HepG2 (cell line): ENCODE results near the gene DLEC1. TPM values are rescaled to one million over a fixed set of nuclear protein-coding genes. Genes with fewer than 3 reads are reported as not detected.
A peak's percentile ranks its signal among the peaks of the same experiment; 100 is the strongest.

Source experiments
- ATAC-seq: fragments of 200-7000 bp; cut with Tn5 transposase; 3 replicates; pipeline ENCODE4 v1.9.1; 2020; ENCODE audit warnings: mild to moderate bottlenecking, moderate library complexity
- BruUV-seq: library from RNA; stranded (reverse); fragments of 400-500 nt; replicated peaks from 2 replicates; lab custom pipeline; 2021; lab: Mats Ljungman, UMichigan
- CTCF ChIA-PET: fragments of 300-600 bp; formaldehyde crosslinking; extraction: SDS; loops from one replicate; lab custom pipeline; 2021; ENCODE audit warnings: low total read pairs, inconsistent platforms, low intra/inter-chr PET ratio; lab: Yijun Ruan, JAX
- POLR2A ChIA-PET: fragments of 350-600 bp; sonication (Branson Sonifier 250); formaldehyde crosslinking; loops from one replicate; lab custom pipeline; 2020; ENCODE audit warnings: antibody characterized with exemption, inconsistent platforms; lab: Yijun Ruan, JAX
- DNase-seq: peaks from one replicate; pipeline ENCODE4 v3.0.0-alpha.2; 2015; ENCODE audit warnings: low spot score
- FAIRE-seq: peaks from 3 replicates; lab custom pipeline; 2011; peaks lifted over from hg19 to GRCh38; lab: Jason Lieb, UNC
- H2AFZ ChIP-seq: one replicate; pipeline ENCODE4 v1.6.1; 2011; ENCODE audit warnings: low read length, inconsistent platforms
- H3K27ac ChIP-seq: fragments of 300-600 bp; 3 replicates; pipeline ENCODE4 v1.8.0; 2011; ENCODE audit warnings: mixed run types, mild to moderate bottlenecking, mixed read lengths, low read length, inconsistent platforms; ENCODE audit not compliant: insufficient read depth; ENCODE audit errors: extremely low read length
- H3K27me3 ChIP-seq, 2 experiments: fragments of 200-600 bp in 1 of 2; 2 replicates in 1 of 2; 3 replicates in 1 of 2; pipeline versions ENCODE4 v1.6.0 to v1.8.0; 2011; ENCODE audit warnings: low read length in 2 of 2, mild to moderate bottlenecking in 2 of 2, moderate library complexity in 2 of 2, inconsistent platforms in 1 of 2; ENCODE audit not compliant: insufficient read depth in 2 of 2, control insufficient read depth in 1 of 2
- H3K36me3 ChIP-seq, 2 experiments: fragments of 200-600 bp in 1 of 2; replicated peaks in 1 of 2; 2 replicates in 1 of 2; 3 replicates in 1 of 2; pipeline versions ENCODE4 v1.5.1 to v1.8.0; 2011; ENCODE audit warnings: low read length in 2 of 2, inconsistent platforms in 1 of 2; ENCODE audit not compliant: insufficient read depth in 2 of 2, control insufficient read depth in 1 of 2
- H3K4me1 ChIP-seq: 2 replicates; pipeline ENCODE4 v1.5.1; 2012; ENCODE audit warnings: low read length, inconsistent platforms; ENCODE audit not compliant: insufficient read depth
- H3K4me2 ChIP-seq: 2 replicates; pipeline ENCODE4 v1.6.0; 2011; ENCODE audit warnings: low read depth, low read length, inconsistent platforms
- H3K4me3 ChIP-seq, 3 experiments: fragments of 200-600 bp in 1 of 3; sonication (generic), shearing (Covaris generic) in 1 of 3; replicated peaks in 1 of 3; 2 replicates each; pipeline ENCODE4 v1.5.1; 2011 to 2016; ENCODE audit warnings: low read length in 3 of 3, inconsistent platforms in 2 of 3, low read depth in 2 of 3, mild to moderate bottlenecking in 2 of 3, control low read depth in 1 of 3, mixed read lengths in 1 of 3; ENCODE audit not compliant: insufficient read depth in 1 of 3
- H3K79me2 ChIP-seq: one replicate; pipeline ENCODE4 v1.6.1; 2011; ENCODE audit warnings: low read length, inconsistent platforms; ENCODE audit not compliant: insufficient read depth
- H3K9ac ChIP-seq: 2 replicates; pipeline ENCODE4 v1.6.0; 2011; ENCODE audit warnings: mild to moderate bottlenecking, low read depth, low read length, inconsistent platforms; ENCODE audit not compliant: insufficient read depth
- H3K9me3 ChIP-seq: 2 replicates; pipeline ENCODE4 v1.5.1; 2012; ENCODE audit warnings: mild to moderate bottlenecking, low read length
- H4K20me1 ChIP-seq: 2 replicates; pipeline ENCODE4 v1.6.0; 2011; ENCODE audit warnings: inconsistent platforms, mild to moderate bottlenecking, low read length, moderate library complexity; ENCODE audit not compliant: insufficient read depth
- ZBTB1 ChIP-seq: sonication (generic); formaldehyde crosslinking; IDR thresholded peaks from 2 replicates; pipeline ENCODE4 v1.4.0; 2020; ENCODE audit warnings: missing genetic modification reagents, borderline replicate concordance
- ZNF770 ChIP-seq: sonication (generic); formaldehyde crosslinking; IDR thresholded peaks from 2 replicates; pipeline ENCODE4 v1.5.0; 2020; ENCODE audit warnings: mild to moderate bottlenecking, missing genetic modification reagents
- WGBS: methylation state at CpG from one replicate; pipeline ENCODE4 v1.1.6; 2017; ENCODE audit warnings: low lambda C conversion rate; 5-methylcytosine and 5-hydroxymethylcytosine counted together
- in situ Hi-C: cut with HindIII; loops from 2 replicates; pipeline ENCODE4 v1.10.0; 2017; ENCODE audit warnings: low pct_unique_long_range_greater_than_20kb; ENCODE audit not compliant: extremely low pct_ligation_motif_present
- intact Hi-C: fragments of 100-400 bp; cut with micrococcal nuclease; formaldehyde crosslinking; loops from one replicate; pipeline ENCODE4 v1.10.0; 2022; ENCODE audit not compliant: unreplicated experiment
- polyA plus RNA-seq, 8 experiments: library from polyadenylated mRNA; depleted of rRNA in 3 of 8; stranded (reverse) in 7 of 8; unstranded in 1 of 8; fragments of >200 nt; fragmentation: Illumina TruSeq in 4 of 8; extraction: Trizol in 4 of 8; gene quantifications; 2 replicates each; pipeline versions ENCODE4 v1.2.1 to v1.2.3, GENCODE V29; 2011 to 2016; ENCODE audit warnings: low read depth in 4 of 8, missing spikeins in 1 of 8, mixed read lengths in 1 of 8; ENCODE audit not compliant: insufficient read depth in 1 of 8
- total RNA-seq, 5 experiments: library from RNA; depleted of rRNA; stranded (reverse); fragments of >200 nt; fragmentation: Illumina TruSeq; extraction: Trizol; gene quantifications; 2 replicates each; pipeline ENCODE4 v1.2.3, GENCODE V29; 2016; ENCODE audit warnings: low read depth in 1 of 5

The DLEC1 gene
- total and polyA plus RNA-seq, 2 of the 13 experiments (the other 11 are each of a cell fraction or from before 2014, with no cell fraction given): 0.09 TPM; not detected in 1

GRCh38 chr3:38018296-38019266 lies 20.4 kb upstream of the DLEC1 start:
- no TSS peak for BruUV-seq
- no peak for ATAC-seq

More at GRCh38 chr3:38018296-38019266, 20.4 kb upstream of the DLEC1 start:
- TF ChIP-seq ZNF770 (CRISPR knock-in tag) (0 out of 2 replicates have a peak, but pooled peaks have one; percentile 5), ZBTB1 (CRISPR knock-in tag) (no peak)
- Histone ChIP-seq H3K36me3 (peaks cover 5 to 11% of the 10 kb centered on the region in 2 experiments; a peak in 3 of 5 replicates), H3K4me3 (no peak overlapping the region), H3K27ac (no peak overlapping the region), H3K27me3 (no peaks in the 10 kb centered on the region), H3K9ac (no peak overlapping the region), H3K9me3 (no peaks in the 10 kb centered on the region), H3K4me1 (peaks cover 69% of the 10 kb centered on the region), H4K20me1 (no peaks in the 10 kb centered on the region), H3K4me2 (no peak overlapping the region), H2AFZ (no peak overlapping the region), H3K79me2 (no peaks in the 10 kb centered on the region)
- intact Hi-C loops: no loop called here
- POLR2A ChIA-PET: no interaction called here
- WGBS: 94% methylated on average over 9 of the region's 13 CpGs
- in situ Hi-C loops: no loop called here
- CTCF ChIA-PET: no interaction called here
- DNase-seq (no peak), FAIRE-seq (no peak)
